Body of pancreas (tissue), 4 donors: ENCODE measurements around the gene FURIN.

Experiments used
- POLR2A ChIP-seq, 3 donors: fragments of 450-650 bp; IDR thresholded peaks; one replicate each; pipeline ENCODE4 v1.6.1; 2016; ENCODE audit warnings: antibody characterized with exemption in 3 of 3, mild to moderate bottlenecking in 2 of 3
- TF ChIP-seq, protein P1 (sequence below), 7 experiments: fragments of 450-650 bp in 4 of 7; fragments of 200-600 bp in 3 of 7; sonication (generic) in 3 of 7; IDR thresholded peaks; one replicate each; pipeline ENCODE4 v1.5.1; 2016 to 2019; ENCODE audit warnings: antibody characterized with exemption in 7 of 7

DNA sequence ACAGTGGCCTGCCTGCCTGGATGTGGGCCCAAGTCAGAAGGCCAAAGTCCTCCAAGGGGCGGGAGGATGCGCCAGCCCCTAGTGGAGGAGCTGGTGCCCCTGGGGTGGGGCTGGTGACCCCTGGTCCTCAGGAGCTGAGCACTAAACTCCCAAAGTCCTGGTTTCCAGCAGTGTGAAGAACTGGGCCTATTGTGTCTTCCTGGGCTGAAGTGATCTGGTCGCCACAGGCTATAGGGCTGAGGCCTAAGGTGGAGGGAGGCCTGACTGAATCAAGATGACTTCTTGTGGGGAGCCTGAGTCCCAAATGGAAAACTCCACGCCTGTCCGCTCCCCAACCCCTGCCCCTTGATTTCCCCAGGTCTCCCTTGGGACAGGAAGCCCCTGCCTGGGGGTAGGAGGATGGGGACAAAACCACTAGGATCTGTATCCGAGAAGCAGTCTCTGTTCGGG is 15.2 kb downstream of the FURIN start:
- TF ChIP-seq, protein P1, sequence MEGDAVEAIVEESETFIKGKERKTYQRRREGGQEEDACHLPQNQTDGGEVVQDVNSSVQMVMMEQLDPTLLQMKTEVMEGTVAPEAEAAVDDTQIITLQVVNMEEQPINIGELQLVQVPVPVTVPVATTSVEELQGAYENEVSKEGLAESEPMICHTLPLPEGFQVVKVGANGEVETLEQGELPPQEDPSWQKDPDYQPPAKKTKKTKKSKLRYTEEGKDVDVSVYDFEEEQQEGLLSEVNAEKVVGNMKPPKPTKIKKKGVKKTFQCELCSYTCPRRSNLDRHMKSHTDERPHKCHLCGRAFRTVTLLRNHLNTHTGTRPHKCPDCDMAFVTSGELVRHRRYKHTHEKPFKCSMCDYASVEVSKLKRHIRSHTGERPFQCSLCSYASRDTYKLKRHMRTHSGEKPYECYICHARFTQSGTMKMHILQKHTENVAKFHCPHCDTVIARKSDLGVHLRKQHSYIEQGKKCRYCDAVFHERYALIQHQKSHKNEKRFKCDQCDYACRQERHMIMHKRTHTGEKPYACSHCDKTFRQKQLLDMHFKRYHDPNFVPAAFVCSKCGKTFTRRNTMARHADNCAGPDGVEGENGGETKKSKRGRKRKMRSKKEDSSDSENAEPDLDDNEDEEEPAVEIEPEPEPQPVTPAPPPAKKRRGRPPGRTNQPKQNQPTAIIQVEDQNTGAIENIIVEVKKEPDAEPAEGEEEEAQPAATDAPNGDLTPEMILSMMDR (IDR thresholded peaks at IDR 0.05), result no peak
- no peak for TF ChIP-seq POLR2A (IDR thresholded peaks at IDR 0.05)
